ENCODE results near the gene PPP1R10. TPM values are rescaled to one million over a fixed set of nuclear protein-coding genes. Genes with fewer than 3 reads are reported as not detected.

The PPP1R10 gene
- total and polyA plus RNA-seq, 2 of the 13 experiments (the other 11 are each of a cell fraction or from before 2014, with no cell fraction given) = 26.3 to 38.4 TPM

GRCh38 chr6:30571075-30571761, 45.8 kb downstream of the PPP1R10 start, which contains the start of gene ABCF1 (continued):
- TF ChIP-seq ZBTB49 (CRISPR knock-in tag; IDR thresholded peaks at IDR 0.05; ENCODE audit: borderline replicate concordance) (peak; percentile 31; the same call in 1 of the 2 replicates), ZNF24 (IDR thresholded peaks at IDR 0.05) (no peak), AHDC1 (CRISPR knock-in tag; IDR thresholded peaks at IDR 0.05; ENCODE audit: borderline replicate concordance) (peak; percentile 72; the same call in 1 of the 2 replicates), NFKBIZ (CRISPR knock-in tag; IDR thresholded peaks at IDR 0.05) (peak; percentile 96; the same call in 1 of the 2 replicates), MED1 (CRISPR knock-in tag; IDR thresholded peaks at IDR 0.05) (peak; percentile 90), ZNF264 (CRISPR knock-in tag; IDR thresholded peaks at IDR 0.05) (peak; percentile 90), SRSF1 (optimal IDR thresholded peaks at IDR 0.05; ENCODE audit: low read depth, low read length) (peak; percentile 90)
- TF ChIP-seq, protein P1, sequence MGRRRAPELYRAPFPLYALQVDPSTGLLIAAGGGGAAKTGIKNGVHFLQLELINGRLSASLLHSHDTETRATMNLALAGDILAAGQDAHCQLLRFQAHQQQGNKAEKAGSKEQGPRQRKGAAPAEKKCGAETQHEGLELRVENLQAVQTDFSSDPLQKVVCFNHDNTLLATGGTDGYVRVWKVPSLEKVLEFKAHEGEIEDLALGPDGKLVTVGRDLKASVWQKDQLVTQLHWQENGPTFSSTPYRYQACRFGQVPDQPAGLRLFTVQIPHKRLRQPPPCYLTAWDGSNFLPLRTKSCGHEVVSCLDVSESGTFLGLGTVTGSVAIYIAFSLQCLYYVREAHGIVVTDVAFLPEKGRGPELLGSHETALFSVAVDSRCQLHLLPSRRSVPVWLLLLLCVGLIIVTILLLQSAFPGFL (CRISPR knock-in tag; IDR thresholded peaks at IDR 0.05) = no peak; the same call in 1 of the 2 replicates
- TF ChIP-seq, protein P2, sequence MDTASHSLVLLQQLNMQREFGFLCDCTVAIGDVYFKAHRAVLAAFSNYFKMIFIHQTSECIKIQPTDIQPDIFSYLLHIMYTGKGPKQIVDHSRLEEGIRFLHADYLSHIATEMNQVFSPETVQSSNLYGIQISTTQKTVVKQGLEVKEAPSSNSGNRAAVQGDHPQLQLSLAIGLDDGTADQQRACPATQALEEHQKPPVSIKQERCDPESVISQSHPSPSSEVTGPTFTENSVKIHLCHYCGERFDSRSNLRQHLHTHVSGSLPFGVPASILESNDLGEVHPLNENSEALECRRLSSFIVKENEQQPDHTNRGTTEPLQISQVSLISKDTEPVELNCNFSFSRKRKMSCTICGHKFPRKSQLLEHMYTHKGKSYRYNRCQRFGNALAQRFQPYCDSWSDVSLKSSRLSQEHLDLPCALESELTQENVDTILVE (CRISPR knock-in tag; IDR thresholded peaks at IDR 0.05) = peak; percentile 94
- TF ChIP-seq, protein P3, sequence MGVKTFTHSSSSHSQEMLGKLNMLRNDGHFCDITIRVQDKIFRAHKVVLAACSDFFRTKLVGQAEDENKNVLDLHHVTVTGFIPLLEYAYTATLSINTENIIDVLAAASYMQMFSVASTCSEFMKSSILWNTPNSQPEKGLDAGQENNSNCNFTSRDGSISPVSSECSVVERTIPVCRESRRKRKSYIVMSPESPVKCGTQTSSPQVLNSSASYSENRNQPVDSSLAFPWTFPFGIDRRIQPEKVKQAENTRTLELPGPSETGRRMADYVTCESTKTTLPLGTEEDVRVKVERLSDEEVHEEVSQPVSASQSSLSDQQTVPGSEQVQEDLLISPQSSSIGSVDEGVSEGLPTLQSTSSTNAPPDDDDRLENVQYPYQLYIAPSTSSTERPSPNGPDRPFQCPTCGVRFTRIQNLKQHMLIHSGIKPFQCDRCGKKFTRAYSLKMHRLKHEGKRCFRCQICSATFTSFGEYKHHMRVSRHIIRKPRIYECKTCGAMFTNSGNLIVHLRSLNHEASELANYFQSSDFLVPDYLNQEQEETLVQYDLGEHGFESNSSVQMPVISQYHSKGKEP (CRISPR knock-in tag; IDR thresholded peaks at IDR 0.05) = no peak; the same call in 1 of the 2 replicates
- TF ChIP-seq, protein P4, sequence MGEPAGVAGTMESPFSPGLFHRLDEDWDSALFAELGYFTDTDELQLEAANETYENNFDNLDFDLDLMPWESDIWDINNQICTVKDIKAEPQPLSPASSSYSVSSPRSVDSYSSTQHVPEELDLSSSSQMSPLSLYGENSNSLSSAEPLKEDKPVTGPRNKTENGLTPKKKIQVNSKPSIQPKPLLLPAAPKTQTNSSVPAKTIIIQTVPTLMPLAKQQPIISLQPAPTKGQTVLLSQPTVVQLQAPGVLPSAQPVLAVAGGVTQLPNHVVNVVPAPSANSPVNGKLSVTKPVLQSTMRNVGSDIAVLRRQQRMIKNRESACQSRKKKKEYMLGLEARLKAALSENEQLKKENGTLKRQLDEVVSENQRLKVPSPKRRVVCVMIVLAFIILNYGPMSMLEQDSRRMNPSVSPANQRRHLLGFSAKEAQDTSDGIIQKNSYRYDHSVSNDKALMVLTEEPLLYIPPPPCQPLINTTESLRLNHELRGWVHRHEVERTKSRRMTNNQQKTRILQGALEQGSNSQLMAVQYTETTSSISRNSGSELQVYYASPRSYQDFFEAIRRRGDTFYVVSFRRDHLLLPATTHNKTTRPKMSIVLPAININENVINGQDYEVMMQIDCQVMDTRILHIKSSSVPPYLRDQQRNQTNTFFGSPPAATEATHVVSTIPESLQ (CRISPR knock-in tag; conservative IDR thresholded peaks at IDR 0.05) = peak; percentile 61; the same call in 1 of the 2 replicates
